ENCODE data around the gene ERBB4.

GRCh38 chr2:211599146-211599545 lies 939.5 kb downstream of the ERBB4 start:
- TF ChIP-seq CTCF (IDR thresholded peaks at IDR 0.05) (no peak), POLR2A (IDR thresholded peaks at IDR 0.05) (no peak)

Measured in lower leg skin (tissue), 3 donors.